DMS 273 (cell line): ENCODE results near the gene HECW1.
A peak's percentile ranks its signal among the peaks of the same experiment; 100 is the strongest.

Source experiments
- DNase-seq: peaks from one replicate; lab custom pipeline; 2025; ENCODE audit not compliant: unreplicated experiment; lab: John Stamatoyannopoulos, UW

HECW1 gene

GRCh38 chr7:43248961-43249822 lies 136.7 kb downstream of the HECW1 start:
- DNase-seq: no peak

- no peak for DNase-seq
These were observed 137.3 kb downstream of the HECW1 start for GRCh38 chr7:43249823-43250145.

- peak; percentile 94 for DNase-seq
These were observed 148.8 kb downstream of the HECW1 start for GRCh38 chr7:43260980-43261878.

GRCh38 chr7:43265139-43265538 lies 152.7 kb downstream of the HECW1 start:
- DNase-seq: no peak

DNA sequence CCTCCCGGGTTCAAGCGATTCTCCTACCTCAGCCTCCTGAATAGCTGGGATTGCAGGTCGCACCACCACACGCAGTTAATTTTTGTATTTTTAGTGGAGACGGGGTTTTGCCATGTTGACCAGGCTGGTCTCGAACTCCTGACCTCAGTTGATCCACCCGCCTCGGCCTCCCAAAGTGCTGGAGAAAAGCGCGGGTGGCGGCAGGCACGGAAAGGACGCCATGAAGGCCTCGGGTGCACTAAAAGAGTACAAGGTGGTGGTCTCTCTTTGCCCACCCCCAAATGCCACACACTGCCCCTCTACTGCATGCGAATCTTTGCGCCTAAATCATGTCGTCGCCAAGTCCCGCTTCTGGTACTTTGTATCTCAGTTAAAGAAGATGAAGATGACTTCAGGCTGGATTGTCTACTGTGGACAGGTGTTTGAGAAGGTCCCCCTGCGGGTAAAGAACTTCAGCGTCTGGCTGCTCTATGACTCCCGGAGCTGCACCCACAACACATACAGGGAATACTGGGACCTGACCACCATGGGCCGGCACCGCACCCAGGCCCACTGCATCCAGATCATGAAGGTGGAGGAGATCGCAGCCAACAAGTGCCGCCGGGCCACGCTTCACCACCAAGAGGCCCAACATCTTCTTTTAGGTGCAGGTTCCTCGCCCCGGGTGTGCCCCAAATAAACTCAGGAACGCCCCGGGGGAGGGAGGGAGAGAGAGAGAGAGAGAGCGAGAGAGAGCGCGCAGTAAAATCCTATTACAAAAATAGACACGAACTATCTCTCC lies 161.7 kb downstream of the HECW1 start:
- no peak for DNase-seq

GRCh38 chr7:43274752-43275151 lies 162.3 kb downstream of the HECW1 start:
- DNase-seq: no peak

DNA sequence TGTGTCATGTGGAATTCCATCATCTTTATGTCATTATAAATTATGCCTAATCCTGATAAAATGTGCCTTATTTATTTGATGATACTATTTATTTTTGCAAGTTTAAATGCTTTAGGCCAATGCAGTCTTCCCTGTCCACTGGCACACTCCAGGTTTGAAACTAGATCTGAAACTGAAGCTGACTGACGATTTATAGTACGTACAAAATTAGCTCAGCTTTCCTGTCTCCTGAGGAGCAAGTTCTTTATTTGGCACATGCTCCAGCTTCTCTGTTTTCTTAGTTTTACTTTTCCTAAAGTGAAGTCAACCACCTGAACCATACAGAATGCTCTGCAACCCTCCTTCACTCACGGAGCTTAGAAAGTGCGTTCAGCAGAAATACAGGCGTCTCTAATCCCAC lies 164.1 kb downstream of the HECW1 start:
- DNase-seq: no peak

GRCh38 chr7:43278088-43278644 lies 165.7 kb downstream of the HECW1 start:
- no peak for DNase-seq

- no peak for DNase-seq
These were observed 168.8 kb downstream of the HECW1 start for GRCh38 chr7:43281268-43281667.

DNA sequence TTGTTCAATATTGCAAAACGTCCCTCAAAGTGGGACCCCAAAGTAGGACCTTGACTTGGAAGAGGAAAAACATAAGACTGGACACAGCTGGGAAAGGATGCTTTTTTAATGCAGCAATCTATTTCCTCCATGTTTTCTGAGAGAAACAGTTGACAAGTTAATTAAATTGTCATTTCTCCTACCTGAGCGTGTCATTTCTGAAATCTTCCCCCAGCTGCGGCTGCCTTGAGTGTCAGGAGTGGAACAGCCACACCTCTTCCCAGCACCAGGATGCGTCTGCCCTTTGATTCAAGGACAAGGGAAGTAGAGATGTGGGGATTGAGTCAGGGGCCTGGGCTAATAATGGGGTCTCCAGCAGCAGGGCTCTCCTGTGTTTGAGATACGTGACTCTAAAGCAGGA lies 171.3 kb downstream of the HECW1 start:
- no peak for DNase-seq

DNA sequence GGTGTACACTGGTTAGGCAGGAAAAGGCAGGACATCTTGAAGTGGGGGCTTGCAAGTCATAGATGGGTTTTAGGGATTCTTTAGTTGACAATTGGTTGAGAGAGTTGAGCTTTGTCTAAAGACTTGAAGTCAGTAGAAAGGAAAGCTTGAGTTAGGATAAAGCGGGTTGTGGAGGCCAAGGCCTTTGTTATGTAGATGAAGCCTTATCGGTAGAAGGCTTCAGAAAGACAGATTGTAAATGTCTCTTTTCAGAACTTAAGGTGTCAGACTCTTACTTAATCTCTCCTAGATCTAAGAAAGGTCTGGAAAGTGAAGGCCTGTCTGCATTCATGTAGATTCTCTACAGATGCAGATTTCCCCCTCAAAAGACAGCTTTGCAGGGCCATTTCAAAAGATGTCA lies 177.4 kb downstream of the HECW1 start:
- DNase-seq: no peak

- DNase-seq: no peak
These were observed 178.5 kb downstream of the HECW1 start for GRCh38 chr7:43290978-43291377.

DNA sequence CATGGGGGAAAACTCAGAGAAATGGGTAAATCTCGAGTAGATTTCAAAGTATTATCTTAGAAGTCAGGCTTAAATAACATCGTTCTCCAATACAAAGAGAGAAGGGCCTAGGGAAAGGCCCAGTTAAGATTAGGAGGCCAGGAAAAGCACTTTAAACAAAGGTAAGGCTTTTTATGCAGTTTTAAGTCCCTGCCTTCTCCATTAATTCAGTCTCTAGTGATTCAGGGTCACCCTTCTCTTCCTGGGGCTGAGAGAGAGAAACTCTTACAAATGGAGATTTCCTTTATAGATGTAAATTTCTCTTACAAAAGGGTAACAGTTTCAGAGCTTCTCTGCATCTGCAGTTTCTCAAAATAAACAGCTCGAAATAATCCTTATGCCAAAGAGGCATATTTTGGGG lies 179.3 kb downstream of the HECW1 start:
- DNase-seq: no peak

- DNase-seq: no peak
These were observed 179.9 kb downstream of the HECW1 start for GRCh38 chr7:43292384-43292783.

GRCh38 chr7:43294080-43294630 lies 181.7 kb downstream of the HECW1 start:
- no peak for DNase-seq

DNA sequence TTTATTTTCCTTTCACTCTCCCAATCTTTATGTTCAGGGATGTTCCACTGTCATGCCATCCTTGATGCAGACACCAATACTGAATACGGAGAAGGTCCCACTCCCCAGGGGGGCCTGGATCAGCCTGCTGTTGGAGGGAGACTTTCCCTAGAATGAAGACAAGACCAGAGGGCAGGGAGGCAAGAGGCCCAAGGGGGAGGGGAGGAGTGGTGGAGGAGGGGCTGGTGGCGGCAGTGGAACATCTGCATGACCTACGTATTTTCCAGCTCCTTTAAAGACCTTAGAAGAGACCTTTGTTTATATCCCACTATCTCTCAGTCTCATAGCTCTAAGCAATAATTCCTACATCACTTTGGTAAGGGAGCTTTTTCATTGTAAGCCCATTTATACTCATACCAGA lies 183.0 kb downstream of the HECW1 start:
- no peak for DNase-seq

DNA sequence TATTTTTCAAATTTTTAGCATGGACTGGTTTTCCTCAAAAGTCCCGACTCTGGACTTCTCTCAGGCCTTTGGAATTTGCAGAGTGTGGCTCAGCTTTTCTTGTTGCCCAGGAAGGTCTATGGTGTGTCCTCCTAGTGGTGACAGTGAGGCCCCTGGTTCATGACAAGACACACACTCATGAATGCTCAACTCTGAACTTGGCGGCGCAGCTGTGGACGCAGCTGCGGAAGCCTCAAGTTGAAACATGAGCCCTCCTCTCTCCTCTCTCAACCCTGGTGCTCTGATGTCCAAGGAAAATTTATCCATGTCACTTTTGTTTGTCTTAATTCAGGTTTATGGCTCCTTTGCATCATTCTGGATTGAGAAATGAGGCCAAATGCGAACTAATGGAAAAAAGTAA lies 183.9 kb downstream of the HECW1 start:
- DNase-seq: no peak

DNA sequence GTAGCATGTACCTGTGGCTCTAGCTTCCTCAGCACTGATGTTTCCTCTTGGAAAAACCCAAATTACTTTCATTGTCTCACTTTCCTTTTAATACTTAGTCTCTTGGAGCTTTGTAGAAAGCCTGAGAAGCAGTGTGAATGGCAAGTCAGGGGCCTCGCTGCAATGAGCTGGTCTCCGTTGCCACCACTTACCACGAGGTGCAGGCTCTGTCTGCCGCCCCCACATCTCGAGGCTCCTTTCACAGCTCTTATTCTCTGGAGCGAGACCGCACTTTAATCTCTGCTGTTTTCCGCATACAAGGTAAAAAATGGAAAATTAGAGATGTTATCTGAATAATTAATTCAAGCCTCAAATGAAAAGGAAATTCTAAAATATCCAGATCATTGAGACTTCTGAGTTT lies 186.2 kb downstream of the HECW1 start:
- no peak for DNase-seq

DNA sequence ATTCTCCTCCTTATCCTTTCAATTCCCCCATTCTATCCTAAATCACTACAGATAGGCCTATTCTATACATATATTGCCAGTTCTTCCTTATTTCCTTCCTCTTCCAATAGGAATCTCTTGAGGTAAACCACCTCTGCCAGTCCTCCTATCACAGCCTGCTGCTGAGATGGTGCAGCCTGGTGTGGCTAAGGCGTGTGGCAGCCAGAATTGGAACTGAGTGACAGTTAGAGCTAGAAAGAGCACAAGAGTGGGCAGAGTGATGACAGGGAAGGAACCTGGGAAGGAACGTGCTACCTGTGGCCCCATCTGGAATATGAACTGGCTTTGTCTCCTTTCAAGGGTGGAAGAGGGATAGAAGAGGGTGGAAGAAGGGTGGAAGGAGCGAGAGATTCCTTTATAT lies 187.7 kb downstream of the HECW1 start:
- DNase-seq: no peak

DNA sequence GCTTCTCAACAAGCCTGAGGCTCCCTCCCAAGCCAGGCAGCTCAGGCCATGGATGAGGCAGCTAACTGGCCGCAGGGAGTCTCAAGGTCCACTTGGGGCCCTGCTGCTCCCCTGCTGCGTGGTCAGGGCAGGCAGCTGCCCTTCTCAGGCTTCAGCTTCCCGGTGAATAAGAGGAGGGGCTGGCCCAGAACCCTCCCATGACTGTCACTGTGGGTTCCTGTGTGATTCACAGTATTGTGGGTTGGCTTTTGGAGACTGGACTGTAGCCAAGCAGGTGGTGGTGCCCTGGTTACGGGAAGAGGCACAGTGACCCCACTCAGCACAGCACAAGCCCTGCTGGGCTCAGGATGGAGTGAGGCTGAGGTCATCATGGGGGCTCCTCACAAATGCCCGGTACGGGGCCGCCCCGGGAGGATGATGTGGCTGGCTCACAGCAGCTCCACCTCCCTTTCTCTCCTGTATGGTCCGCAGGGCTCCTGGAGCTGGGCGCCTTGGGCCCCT lies 189.8 kb downstream of the HECW1 start:
- DNase-seq: no peak
